ENCODE results near the gene VTI1A.
"Not testable (repeated sequence)": the region's sequence is repeated elsewhere in the genome, so short reads cannot be mapped to it uniquely, and the experiment has no call there.

VTI1A gene

GRCh38 chr10:112584276-112584675, 137.3 kb downstream of the VTI1A start:
- no peak for DNase-seq (ENCODE audit: extremely low read depth in 1 of 2, low read depth in 1 of 2)

GRCh38 chr10:112585126-112585525, 138.1 kb downstream of the VTI1A start:
- DNase-seq (ENCODE audit: extremely low read depth in 1 of 2, low read depth in 1 of 2) = no peak

- no peak for DNase-seq (ENCODE audit: extremely low read depth in 1 of 2, low read depth in 1 of 2)
Measured at GRCh38 chr10:112585960-112586359, 138.9 kb downstream of the VTI1A start.

GRCh38 chr10:112587729-112588128, 140.7 kb downstream of the VTI1A start:
- no peak for DNase-seq (ENCODE audit: extremely low read depth in 1 of 2, low read depth in 1 of 2)

- DNase-seq (ENCODE audit: extremely low read depth in 1 of 2, low read depth in 1 of 2) = no peak
Measured at GRCh38 chr10:112588225-112588990, 141.4 kb downstream of the VTI1A start.

GRCh38 chr10:112589081-112589480, 142.1 kb downstream of the VTI1A start:
- no peak for DNase-seq (ENCODE audit: extremely low read depth in 1 of 2, low read depth in 1 of 2)

GRCh38 chr10:112590786-112591185, 143.8 kb downstream of the VTI1A start:
- not testable (repeated sequence) for DNase-seq (ENCODE audit: extremely low read depth in 1 of 2, low read depth in 1 of 2)

GRCh38 chr10:112593023-112593422, 146.0 kb downstream of the VTI1A start:
- DNase-seq (ENCODE audit: extremely low read depth in 1 of 2, low read depth in 1 of 2) = no peak

GRCh38 chr10:112601214-112602090, 154.4 kb downstream of the VTI1A start:
- DNase-seq (ENCODE audit: extremely low read depth in 1 of 2, low read depth in 1 of 2) = no peak

GRCh38 chr10:112603062-112603461, 156.0 kb downstream of the VTI1A start:
- no peak for DNase-seq (ENCODE audit: extremely low read depth in 1 of 2, low read depth in 1 of 2)

GRCh38 chr10:112605063-112605462, 158.0 kb downstream of the VTI1A start:
- DNase-seq (ENCODE audit: extremely low read depth in 1 of 2, low read depth in 1 of 2) = no peak

GRCh38 chr10:112607506-112607905, 160.5 kb downstream of the VTI1A start:
- no peak for DNase-seq (ENCODE audit: extremely low read depth in 1 of 2, low read depth in 1 of 2)

- no peak for DNase-seq (ENCODE audit: extremely low read depth in 1 of 2, low read depth in 1 of 2)
Measured at GRCh38 chr10:112613620-112614019, 166.6 kb downstream of the VTI1A start.

GRCh38 chr10:112614072-112614471, 167.1 kb downstream of the VTI1A start:
- DNase-seq (ENCODE audit: extremely low read depth in 1 of 2, low read depth in 1 of 2) = no peak

GRCh38 chr10:112614586-112614985, 167.6 kb downstream of the VTI1A start:
- no peak for DNase-seq (ENCODE audit: extremely low read depth in 1 of 2, low read depth in 1 of 2)

- DNase-seq (ENCODE audit: extremely low read depth in 1 of 2, low read depth in 1 of 2) = no peak
Measured at GRCh38 chr10:112615269-112615668, 168.3 kb downstream of the VTI1A start.

GRCh38 chr10:112616647-112617046, 169.6 kb downstream of the VTI1A start:
- DNase-seq (ENCODE audit: extremely low read depth in 1 of 2, low read depth in 1 of 2) = no peak

- DNase-seq (ENCODE audit: extremely low read depth in 1 of 2, low read depth in 1 of 2) = no peak
Measured at GRCh38 chr10:112618814-112619213, 171.8 kb downstream of the VTI1A start.

GRCh38 chr10:112619556-112619955, 172.5 kb downstream of the VTI1A start:
- DNase-seq (ENCODE audit: extremely low read depth in 1 of 2, low read depth in 1 of 2) = no peak

- no peak for DNase-seq (ENCODE audit: extremely low read depth in 1 of 2, low read depth in 1 of 2)
Measured at GRCh38 chr10:112622786-112623185, 175.8 kb downstream of the VTI1A start.

GRCh38 chr10:112624546-112625048, 177.6 kb downstream of the VTI1A start:
- no peak for DNase-seq (ENCODE audit: extremely low read depth in 1 of 2, low read depth in 1 of 2)

Measured in activated CD8-positive, alpha-beta memory T cell treated with anti-CD3 and anti-CD28 coated beads for 1 hour (primary cell).